SHP77 treated with DMSO at 0.1 percent for 48 hours (cell line): ENCODE data around the gene CSMD2.

ENCODE experiments used
- DNase-seq: peaks from one replicate; lab custom pipeline; 2025; lab: John Stamatoyannopoulos, UW

Gene CSMD2

GRCh38 chr1:33714421-33714820 is 450.6 kb downstream of the CSMD2 start:
- DNase-seq, result no peak

GRCh38 chr1:33713058-33713877 is 451.8 kb downstream of the CSMD2 start:
- DNase-seq, result no peak

- DNase-seq, result no peak
Observed at GRCh38 chr1:33712186-33712585, 452.8 kb downstream of the CSMD2 start.

- no peak for DNase-seq
Observed at GRCh38 chr1:33711511-33711910, 453.5 kb downstream of the CSMD2 start.

GRCh38 chr1:33710967-33711366 is 454.1 kb downstream of the CSMD2 start:
- no peak for DNase-seq

GRCh38 chr1:33709783-33710718 is 455.0 kb downstream of the CSMD2 start:
- DNase-seq, result no peak

DNA sequence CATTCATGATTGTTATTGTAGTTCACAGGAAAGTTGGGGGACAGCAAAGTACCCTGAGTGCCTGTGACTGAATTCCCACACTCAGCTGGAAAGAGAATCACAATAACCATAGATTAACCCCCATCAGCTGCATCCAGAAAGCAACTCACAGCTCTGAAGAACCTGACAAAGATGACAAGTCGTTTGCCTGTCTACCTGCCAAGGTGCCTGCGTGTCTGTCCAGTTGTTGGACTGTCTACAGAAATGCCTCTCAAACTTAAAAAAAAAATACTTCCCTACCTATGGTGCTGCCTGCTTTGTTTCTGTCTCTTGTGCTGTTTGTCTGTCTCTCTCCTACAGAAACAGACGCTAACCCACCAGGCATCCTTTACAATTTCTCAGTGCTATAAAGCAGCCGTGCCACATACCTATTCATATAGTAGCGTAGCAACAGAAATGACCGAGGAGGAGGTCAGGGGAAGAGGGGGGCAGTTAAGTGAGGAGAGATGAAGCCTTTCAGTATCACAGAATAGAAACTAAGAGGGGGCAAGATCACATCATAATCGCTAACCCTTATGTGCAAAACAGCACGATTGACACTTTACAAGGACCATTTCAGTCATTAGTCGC is 455.8 kb downstream of the CSMD2 start:
- no peak for DNase-seq

DNA sequence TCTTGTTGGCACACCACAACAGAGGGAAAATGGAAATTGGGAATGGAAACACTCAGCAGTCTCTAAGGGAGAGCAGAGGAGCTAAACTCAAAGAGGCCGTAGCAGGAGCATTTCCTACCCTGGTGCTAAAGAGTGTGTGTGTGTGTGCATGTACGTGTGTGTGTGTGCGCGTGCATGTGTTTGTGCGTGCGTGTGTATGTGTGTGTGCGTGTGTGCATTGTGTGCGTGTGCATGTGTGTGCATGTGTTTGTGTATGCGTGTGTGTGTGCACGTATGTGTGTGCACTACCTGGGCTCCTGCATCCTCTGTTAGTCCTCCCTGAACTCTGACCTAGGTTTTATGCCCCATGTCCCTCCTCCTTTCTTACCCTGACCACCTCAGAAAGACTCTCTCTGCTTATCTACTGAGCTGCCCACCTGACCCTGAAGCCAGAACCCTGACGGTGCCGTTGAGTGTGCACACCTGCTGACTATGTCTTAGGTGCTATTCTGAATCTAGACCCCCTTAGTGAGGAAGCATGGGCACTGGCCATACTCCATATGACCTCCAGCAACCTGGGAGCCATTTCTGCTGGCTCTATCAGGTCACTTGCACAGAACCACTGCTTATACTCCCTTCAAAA is 458.3 kb downstream of the CSMD2 start:
- no peak for DNase-seq

DNA sequence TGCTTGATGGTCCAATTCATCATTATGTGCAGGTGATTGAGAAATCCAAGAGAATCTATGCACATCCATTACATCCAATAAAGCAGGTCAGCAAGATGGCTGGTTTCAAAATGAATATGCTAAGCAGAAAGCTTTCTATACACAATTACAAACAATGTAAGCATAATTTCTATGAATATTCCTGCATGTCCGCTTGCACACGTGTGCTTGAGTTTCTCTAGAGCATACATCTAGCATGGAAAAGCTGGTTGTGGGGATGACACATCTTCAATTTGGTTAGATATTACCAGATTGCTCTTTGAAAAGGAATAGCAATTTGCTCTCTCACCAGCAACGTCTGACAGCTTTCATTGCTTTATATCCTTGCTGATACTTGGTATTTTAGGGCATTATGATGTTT is 461.6 kb downstream of the CSMD2 start:
- DNase-seq, result no peak

DNA sequence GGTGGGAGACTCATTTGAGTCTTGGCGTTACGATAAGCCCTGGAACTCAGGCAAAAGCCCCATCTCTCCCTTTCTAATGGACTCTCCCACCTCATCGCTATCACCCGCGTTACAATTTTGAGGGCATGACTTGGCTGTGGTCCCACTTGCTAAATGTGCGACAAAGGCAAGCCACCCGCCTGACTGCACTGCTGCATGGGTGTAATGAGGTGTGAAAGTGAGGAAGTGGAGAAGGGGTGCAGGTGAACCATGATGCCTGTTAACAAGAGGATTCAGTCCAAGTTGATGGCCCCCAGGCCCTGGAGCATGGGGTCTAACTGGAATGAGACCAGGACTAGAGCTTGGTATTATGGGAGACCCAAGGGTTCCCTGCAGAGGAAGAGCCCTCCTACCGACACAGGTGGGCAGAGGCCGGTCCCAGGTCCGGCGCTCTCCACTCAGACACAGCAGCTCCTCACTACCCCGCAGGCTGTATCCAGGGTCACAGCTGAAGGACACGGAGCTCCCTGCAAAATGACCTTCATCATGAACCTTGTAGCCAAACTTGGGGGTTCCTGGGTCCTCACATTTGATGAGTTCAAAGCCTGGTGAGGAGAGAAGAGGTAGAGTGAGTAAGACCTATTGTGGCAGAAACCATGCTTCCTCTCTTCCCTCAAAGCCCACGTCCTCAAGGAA is 466.5 kb downstream of the CSMD2 start:
- DNase-seq, result no peak

- DNase-seq, result no peak
Observed at GRCh38 chr1:33697816-33698215, 467.2 kb downstream of the CSMD2 start.

GRCh38 chr1:33696962-33697361 is 468.1 kb downstream of the CSMD2 start:
- no peak for DNase-seq

GRCh38 chr1:33696311-33696710 is 468.7 kb downstream of the CSMD2 start:
- DNase-seq, result no peak

- DNase-seq, result no peak
Observed at GRCh38 chr1:33692206-33693188, 472.5 kb downstream of the CSMD2 start.

GRCh38 chr1:33687000-33687399 is 478.0 kb downstream of the CSMD2 start:
- DNase-seq, result no peak

- no peak for DNase-seq
Observed at GRCh38 chr1:33686551-33686950, 478.5 kb downstream of the CSMD2 start.

GRCh38 chr1:33685256-33685655 is 479.8 kb downstream of the CSMD2 start:
- no peak for DNase-seq

DNA sequence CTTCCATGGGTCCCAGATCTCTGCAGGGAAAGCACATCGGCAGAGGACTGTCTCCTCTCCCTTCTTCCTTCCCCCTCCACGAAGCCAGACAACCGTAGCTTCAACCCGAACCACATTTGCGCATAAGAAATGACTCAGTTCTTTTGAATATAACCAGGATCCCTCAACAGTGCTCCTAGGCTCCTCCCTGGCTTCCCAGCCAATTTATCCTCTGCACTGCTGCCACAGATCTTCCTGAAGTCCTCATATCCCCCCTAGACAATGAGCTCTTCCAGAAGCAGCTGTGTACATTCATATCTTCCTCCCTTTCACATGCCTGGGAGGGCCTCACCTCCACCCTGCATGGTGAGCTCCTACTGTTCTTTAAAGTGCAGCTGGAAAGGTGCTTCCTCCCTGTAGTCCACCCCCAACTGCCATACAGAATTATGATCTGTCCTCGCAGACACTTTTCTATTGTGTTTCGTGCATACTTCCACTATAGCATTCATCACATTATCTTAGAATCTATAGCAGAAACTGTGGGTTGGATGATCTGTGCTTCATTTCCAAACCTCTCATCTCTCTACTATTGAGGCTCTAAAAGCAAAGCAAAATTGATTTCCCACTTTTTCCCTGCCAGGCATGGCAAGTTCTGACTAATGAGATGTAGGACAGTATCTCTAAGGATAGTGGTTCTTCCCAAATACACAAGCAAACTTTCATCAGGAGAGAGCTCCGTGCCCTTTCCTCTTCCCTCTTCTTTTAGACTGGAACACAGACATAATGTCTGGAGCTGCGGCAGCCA is 480.4 kb downstream of the CSMD2 start:
- DNase-seq, result no peak

- no peak for DNase-seq
Observed at GRCh38 chr1:33683913-33684312, 481.1 kb downstream of the CSMD2 start.

GRCh38 chr1:33682371-33682770 is 482.7 kb downstream of the CSMD2 start:
- no peak for DNase-seq
